ENCODE data around the gene CHD2. TPM values are rescaled to one million over a fixed set of nuclear protein-coding genes. Genes with fewer than 3 reads are reported as not detected.
A peak's percentile ranks its signal among the peaks of the same experiment; 100 is the strongest.

CHD2 gene
- total and polyA plus RNA-seq, 2 donors, result 62.0 to 78.7 TPM

DNA sequence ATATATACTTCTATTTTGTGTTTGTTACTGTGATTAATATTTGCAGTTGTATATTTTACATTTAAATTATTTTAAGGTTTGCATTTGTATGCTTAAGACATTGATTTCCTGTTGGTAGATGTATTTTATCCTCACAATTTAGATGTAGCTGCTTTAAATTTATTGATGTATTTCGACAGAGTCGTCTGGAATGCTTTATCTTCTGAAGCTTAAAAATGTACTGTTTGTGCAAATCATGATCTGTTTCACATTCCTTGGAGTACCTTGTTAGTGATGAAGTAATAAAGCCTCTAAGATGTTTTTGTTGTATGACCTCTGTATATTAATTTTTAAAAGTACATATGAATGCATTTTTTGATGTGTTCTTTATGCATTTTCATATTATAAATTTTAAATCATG, 1.9 kb downstream of the CHD2 start:
- Histone ChIP-seq H3K4me1 (ENCODE audit: control insufficient read depth in 2 of 2, insufficient read depth in 2 of 2, low read length in 2 of 2) (peaks cover 12 to 15% of the 10 kb centered on the region in 2 donors), H3K9me3 (ENCODE audit: control insufficient read depth in 2 of 2, insufficient read depth in 1 of 2, low read length in 1 of 2) (no peaks in the 10 kb centered on the region), H3K27ac (ENCODE audit: low read depth in 1 of 2, low read length in 1 of 2) (peak overlapping the region in 1 of 2 donors; percentile 97), H3K36me3 (ENCODE audit: control insufficient read depth in 2 of 2, insufficient read depth in 2 of 2, low read length in 1 of 2) (peaks cover 0 to 24% of the 10 kb centered on the region in 2 donors), H3K4me3 (ENCODE audit: low read length in 2 of 2) (peak overlapping the region; percentile 47 to 67), H3K27me3 (ENCODE audit: control insufficient read depth in 2 of 2, insufficient read depth in 1 of 2, low read length in 1 of 2) (no peaks in the 10 kb centered on the region)
- peak in 1 of 9 donors; percentile 51 for DNase-seq (ENCODE audit: low read depth in 6 of 9, low spot score in 9 of 9)
- WGBS, result under 1% methylated on average over 2 of the region's 2 CpGs

DNA sequence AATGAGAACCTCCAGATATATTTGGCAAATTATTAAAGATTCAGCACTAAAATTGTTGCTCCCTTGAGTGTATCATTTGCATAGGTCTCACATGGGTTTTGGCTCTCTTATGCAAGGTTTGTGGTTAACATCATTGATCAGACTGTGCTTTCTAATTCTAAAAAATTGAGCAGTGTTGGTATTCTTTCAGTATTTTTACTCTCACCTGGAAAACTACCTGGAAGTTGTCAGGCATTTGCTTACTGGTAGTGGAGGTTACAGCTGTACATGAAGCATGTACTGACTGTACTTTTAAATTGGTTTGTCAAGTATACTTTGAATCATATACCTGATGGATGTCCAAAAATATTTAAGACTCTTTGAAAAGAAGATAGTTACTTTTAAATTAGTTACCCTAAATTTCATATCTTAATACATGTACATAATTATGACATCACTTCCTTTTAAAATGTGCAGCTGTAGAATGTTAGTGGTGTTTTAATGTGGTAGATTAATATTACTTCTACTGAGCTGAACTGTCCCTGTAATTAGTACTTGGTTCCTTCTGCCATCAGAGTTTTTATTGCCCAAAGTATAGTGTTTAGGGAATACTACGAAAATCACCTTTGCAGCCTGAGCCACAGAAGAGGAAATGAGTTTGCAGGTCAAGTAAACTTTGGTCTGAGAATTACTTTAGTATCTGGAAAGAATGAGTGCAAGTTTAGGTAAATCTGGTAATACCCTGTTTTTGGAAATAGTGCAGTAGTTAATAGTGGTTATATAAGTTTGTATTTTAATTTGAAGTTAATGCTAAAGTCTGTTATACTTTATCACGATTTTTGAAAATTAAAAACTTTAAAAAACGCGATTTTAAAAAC, 2.8 kb downstream of the CHD2 start:
- Histone ChIP-seq H3K36me3 (ENCODE audit: control insufficient read depth in 2 of 2, insufficient read depth in 2 of 2, low read length in 1 of 2) (peaks cover 0 to 15% of the 10 kb centered on the region in 2 donors), H3K27me3 (ENCODE audit: control insufficient read depth in 2 of 2, insufficient read depth in 1 of 2, low read length in 1 of 2) (no peaks in the 10 kb centered on the region), H3K4me1 (ENCODE audit: control insufficient read depth in 2 of 2, insufficient read depth in 2 of 2, low read length in 2 of 2) (peaks cover 16 to 22% of the 10 kb centered on the region in 2 donors), H3K27ac (ENCODE audit: low read depth in 1 of 2, low read length in 1 of 2) (peak overlapping the region; percentile 79 to 97), H3K9me3 (ENCODE audit: control insufficient read depth in 2 of 2, insufficient read depth in 1 of 2, low read length in 1 of 2) (no peaks in the 10 kb centered on the region), H3K4me3 (ENCODE audit: low read length in 2 of 2) (peak overlapping the region; percentile 67 to 79)
- WGBS, result 2% methylated on average over 4 of the region's 4 CpGs
- peak in 2 of 9 donors; percentile 51 to 70 for DNase-seq (ENCODE audit: low read depth in 6 of 9, low spot score in 9 of 9)

DNA sequence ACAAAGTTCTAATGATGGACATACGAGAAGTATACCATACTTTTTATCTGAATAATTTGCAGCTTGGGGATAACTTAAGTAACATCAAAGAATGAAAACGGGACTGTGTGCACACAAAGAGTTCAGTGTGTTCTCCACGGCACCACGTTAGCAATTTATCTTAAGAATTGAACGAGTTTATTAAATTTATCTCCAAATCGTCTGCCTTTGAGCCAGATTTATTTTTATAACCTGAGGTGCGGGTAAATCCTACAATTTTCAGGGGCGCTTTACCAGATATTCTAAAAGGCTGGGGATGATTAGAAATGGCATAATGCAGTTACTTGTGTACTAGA, 3.5 kb downstream of the CHD2 start:
- Histone ChIP-seq H3K4me1 (ENCODE audit: control insufficient read depth in 2 of 2, insufficient read depth in 2 of 2, low read length in 2 of 2) (peaks cover 21 to 28% of the 10 kb centered on the region in 2 donors), H3K36me3 (ENCODE audit: control insufficient read depth in 2 of 2, insufficient read depth in 2 of 2, low read length in 1 of 2) (peaks cover 1 to 12% of the 10 kb centered on the region in 2 donors), H3K9me3 (ENCODE audit: control insufficient read depth in 2 of 2, insufficient read depth in 1 of 2, low read length in 1 of 2) (no peaks in the 10 kb centered on the region), H3K27me3 (ENCODE audit: control insufficient read depth in 2 of 2, insufficient read depth in 1 of 2, low read length in 1 of 2) (no peaks in the 10 kb centered on the region), H3K4me3 (ENCODE audit: low read length in 2 of 2) (peak overlapping the region; percentile 67 to 79), H3K27ac (ENCODE audit: low read depth in 1 of 2, low read length in 1 of 2) (peak overlapping the region; percentile 97 to 99)
- WGBS, result 5% methylated on average over 8 of the region's 8 CpGs
- DNase-seq (ENCODE audit: low read depth in 6 of 9, low spot score in 9 of 9), result no peak

DNA sequence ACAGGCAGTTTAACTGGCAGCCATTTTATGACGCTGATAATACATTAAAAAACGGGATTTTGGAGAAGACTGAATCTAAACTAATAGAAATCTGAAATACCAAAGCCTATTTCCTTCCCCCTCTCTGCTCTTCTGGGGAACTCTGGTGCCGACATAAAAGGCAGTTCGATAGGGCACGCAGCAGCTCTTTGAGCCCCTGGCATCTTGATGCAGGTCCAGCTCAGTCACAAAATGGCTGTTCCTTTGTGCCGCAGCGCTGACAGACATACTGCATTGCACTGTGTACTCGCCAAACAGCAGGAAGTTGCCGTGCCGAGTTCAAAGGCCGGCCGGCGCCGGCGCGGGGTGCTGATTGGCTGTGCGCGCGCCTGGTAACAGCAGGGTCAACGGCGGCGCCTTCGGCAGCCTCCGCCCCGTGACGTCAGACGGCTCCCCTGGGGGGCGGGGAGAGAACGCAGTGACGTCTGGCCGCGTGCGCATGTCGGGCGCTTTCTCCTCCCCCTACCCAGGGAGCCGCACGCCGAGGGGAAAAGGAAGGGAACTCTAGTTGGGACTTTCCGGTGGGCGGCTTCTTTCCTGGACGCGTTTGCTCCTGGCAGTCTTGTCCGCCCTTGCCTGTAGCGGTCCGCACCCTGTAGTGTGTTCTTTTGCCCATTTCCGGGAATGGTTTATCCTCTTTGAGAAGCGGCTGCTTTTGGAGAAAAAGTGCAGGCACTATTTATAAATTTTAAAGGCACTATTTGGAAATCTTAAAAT, 4.0 kb downstream of the CHD2 start:
- Histone ChIP-seq H3K36me3 (ENCODE audit: control insufficient read depth in 2 of 2, insufficient read depth in 2 of 2, low read length in 1 of 2) (peaks cover 4 to 12% of the 10 kb centered on the region in 2 donors), H3K27ac (ENCODE audit: low read depth in 1 of 2, low read length in 1 of 2) (peak overlapping the region; percentile 97 to 99), H3K4me3 (ENCODE audit: low read length in 2 of 2) (peak overlapping the region; percentile 67 to 79), H3K4me1 (ENCODE audit: control insufficient read depth in 2 of 2, insufficient read depth in 2 of 2, low read length in 2 of 2) (peaks cover 24 to 29% of the 10 kb centered on the region in 2 donors), H3K9me3 (ENCODE audit: control insufficient read depth in 2 of 2, insufficient read depth in 1 of 2, low read length in 1 of 2) (no peaks in the 10 kb centered on the region), H3K27me3 (ENCODE audit: control insufficient read depth in 2 of 2, insufficient read depth in 1 of 2, low read length in 1 of 2) (no peaks in the 10 kb centered on the region)
- under 1% methylated on average over 47 of the region's 47 CpGs for WGBS
- peak; percentile 94 to 99 (median 98) for DNase-seq (ENCODE audit: low read depth in 6 of 9, low spot score in 9 of 9)

DNA sequence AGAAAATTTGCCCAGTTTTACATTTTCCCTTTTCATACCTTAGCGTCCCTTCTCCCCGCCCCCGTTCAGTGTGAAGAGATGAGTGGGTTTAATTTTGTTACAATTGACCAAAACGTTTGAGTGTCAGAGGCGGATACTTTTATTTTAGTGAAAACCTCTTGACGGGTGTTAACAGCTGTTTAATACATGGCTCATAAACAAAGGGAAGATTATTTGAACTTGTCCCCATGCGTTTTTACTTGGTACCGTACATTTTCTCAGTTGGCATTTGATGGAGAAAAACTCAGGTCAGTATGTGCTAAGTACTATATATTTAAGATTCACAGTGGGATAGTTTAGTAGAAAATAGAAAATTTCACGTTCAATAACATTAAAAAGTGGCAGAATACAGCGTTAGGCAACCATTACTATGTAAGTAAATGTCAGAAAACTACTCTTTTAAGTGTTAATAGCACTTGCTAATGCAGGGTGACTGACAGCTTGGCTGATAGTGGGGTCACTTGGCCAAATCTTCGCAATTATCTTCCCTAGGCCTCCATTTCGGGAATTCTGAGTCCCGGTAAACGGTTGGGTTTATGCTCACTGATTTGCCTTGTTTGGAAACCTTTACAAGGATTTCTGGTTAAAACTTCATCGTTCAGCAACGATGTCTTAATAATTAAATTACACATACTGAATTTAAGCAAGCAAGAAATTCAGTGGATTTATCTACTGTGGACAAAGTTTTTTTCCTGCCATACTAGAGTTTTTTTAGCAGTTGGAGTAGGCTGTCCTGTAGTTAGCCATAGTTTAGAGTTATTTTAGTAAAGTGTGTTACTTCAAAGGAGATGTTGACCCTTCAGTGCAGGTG, 4.8 kb downstream of the CHD2 start:
- H3K4me1 ChIP-seq (ENCODE audit: control insufficient read depth in 2 of 2, insufficient read depth in 2 of 2, low read length in 2 of 2), result peaks cover 28 to 30% of the 10 kb centered on the region in 2 donors
- H3K4me3 ChIP-seq (ENCODE audit: low read length in 2 of 2), result peak overlapping the region; percentile 67 to 79
- 41% methylated on average over 16 of the region's 16 CpGs for WGBS
- no peaks in the 10 kb centered on the region for H3K27me3 ChIP-seq (ENCODE audit: control insufficient read depth in 2 of 2, insufficient read depth in 1 of 2, low read length in 1 of 2)
- H3K9me3 ChIP-seq (ENCODE audit: control insufficient read depth in 2 of 2, insufficient read depth in 1 of 2, low read length in 1 of 2), result no peaks in the 10 kb centered on the region
- peak overlapping the region; percentile 96 to 97 for H3K27ac ChIP-seq (ENCODE audit: low read depth in 1 of 2, low read length in 1 of 2)
- H3K36me3 ChIP-seq (ENCODE audit: control insufficient read depth in 2 of 2, insufficient read depth in 2 of 2, low read length in 1 of 2), result peaks cover 4 to 19% of the 10 kb centered on the region in 2 donors
- DNase-seq (ENCODE audit: low read depth in 6 of 9, low spot score in 9 of 9), result no peak

DNA sequence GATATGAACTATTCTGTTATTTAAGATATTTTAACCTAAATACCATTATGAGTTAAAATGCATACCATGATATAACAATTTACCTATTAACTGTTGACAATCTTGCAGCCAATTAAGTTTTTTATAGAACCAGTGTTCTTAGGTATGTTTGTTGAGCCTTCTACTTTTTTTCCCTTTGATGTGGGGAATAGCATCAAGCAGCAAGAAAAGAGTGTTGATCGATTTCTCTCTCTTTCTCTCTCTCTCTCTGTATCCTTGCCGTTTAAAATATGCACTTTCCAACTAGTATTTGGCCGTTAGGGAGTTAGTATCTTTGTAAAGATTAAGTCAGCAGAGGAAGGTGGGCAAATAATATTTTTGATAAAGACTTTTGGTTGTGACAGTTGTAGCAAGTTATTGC, 5.9 kb downstream of the CHD2 start:
- H3K4me3 ChIP-seq (ENCODE audit: low read length in 2 of 2), result peak overlapping the region in 1 of 2 donors; percentile 36
- H3K9me3 ChIP-seq (ENCODE audit: control insufficient read depth in 2 of 2, insufficient read depth in 1 of 2, low read length in 1 of 2), result no peaks in the 10 kb centered on the region
- peaks cover 11 to 27% of the 10 kb centered on the region in 2 donors for H3K36me3 ChIP-seq (ENCODE audit: control insufficient read depth in 2 of 2, insufficient read depth in 2 of 2, low read length in 1 of 2)
- peaks cover 34 to 36% of the 10 kb centered on the region in 2 donors for H3K4me1 ChIP-seq (ENCODE audit: control insufficient read depth in 2 of 2, insufficient read depth in 2 of 2, low read length in 2 of 2)
- no peaks in the 10 kb centered on the region for H3K27me3 ChIP-seq (ENCODE audit: control insufficient read depth in 2 of 2, insufficient read depth in 1 of 2, low read length in 1 of 2)
- peak overlapping the region; percentile 53 to 97 for H3K27ac ChIP-seq (ENCODE audit: low read depth in 1 of 2, low read length in 1 of 2)
- peak in 1 of 9 donors; percentile 67 for DNase-seq (ENCODE audit: low read depth in 6 of 9, low spot score in 9 of 9)
- 22% methylated on average over 3 of the region's 3 CpGs for WGBS

DNA sequence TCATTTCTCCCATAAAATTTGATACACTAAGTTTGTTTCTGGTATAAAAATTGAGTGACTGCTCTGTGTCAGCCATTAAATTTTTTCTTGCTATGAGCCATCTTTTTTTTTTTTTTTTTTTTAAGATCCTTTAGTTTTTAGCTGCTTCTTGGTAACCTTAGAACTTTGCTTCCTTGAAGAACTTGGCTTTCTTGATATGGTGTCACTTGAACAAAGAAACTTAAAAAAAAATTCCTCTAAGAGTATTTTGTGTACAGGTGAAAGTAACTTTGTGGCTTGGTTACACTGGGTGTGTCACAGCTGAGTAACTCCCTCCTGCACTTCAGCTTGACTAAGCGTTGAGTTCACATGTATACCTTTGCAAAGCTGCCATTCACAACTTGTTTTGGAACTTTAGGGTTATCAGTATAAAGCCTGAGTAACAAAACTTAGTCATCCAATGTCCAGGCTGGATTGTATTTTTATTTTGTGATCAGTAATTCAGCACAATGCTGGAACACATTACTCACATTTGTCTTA, 6.5 kb downstream of the CHD2 start:
- Histone ChIP-seq H3K27me3 (ENCODE audit: control insufficient read depth in 2 of 2, insufficient read depth in 1 of 2, low read length in 1 of 2) (no peaks in the 10 kb centered on the region), H3K36me3 (ENCODE audit: control insufficient read depth in 2 of 2, insufficient read depth in 2 of 2, low read length in 1 of 2) (peaks cover 11 to 32% of the 10 kb centered on the region in 2 donors), H3K27ac (ENCODE audit: low read depth in 1 of 2, low read length in 1 of 2) (peak overlapping the region; percentile 53 to 97), H3K9me3 (ENCODE audit: control insufficient read depth in 2 of 2, insufficient read depth in 1 of 2, low read length in 1 of 2) (no peaks in the 10 kb centered on the region), H3K4me1 (ENCODE audit: control insufficient read depth in 2 of 2, insufficient read depth in 2 of 2, low read length in 2 of 2) (peaks cover 38 to 39% of the 10 kb centered on the region in 2 donors), H3K4me3 (ENCODE audit: low read length in 2 of 2) (peak overlapping the region in 1 of 2 donors; percentile 36)
- DNase-seq (ENCODE audit: low read depth in 6 of 9, low spot score in 9 of 9), result peak in 2 of 9 donors; percentile 38 to 84
- 29% methylated on average over 1 of the region's 1 CpG for WGBS

DNA sequence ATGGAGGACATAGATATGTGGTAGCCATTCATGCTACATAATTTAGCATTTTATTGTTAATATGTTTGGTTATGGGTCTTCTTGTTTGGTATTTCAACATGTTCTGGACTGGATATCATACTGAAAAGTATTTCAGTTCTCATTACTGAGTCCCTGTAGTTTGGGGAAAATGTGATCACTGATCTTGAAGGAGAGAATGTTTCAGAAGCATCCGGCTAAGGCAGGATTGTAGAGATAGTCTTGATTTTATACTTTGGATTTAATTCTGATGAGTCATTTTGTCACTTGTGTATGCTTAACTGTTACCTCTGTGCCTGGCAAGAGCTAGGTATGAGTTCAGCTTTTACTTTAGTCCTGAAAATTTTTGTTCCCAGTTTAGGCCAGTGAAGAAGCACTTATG, 7.1 kb downstream of the CHD2 start:
- no peaks in the 10 kb centered on the region for H3K27me3 ChIP-seq (ENCODE audit: control insufficient read depth in 2 of 2, insufficient read depth in 1 of 2, low read length in 1 of 2)
- peaks cover 11 to 37% of the 10 kb centered on the region in 2 donors for H3K36me3 ChIP-seq (ENCODE audit: control insufficient read depth in 2 of 2, insufficient read depth in 2 of 2, low read length in 1 of 2)
- no peak for DNase-seq (ENCODE audit: low read depth in 6 of 9, low spot score in 9 of 9)
- peaks cover 43 to 44% of the 10 kb centered on the region in 2 donors for H3K4me1 ChIP-seq (ENCODE audit: control insufficient read depth in 2 of 2, insufficient read depth in 2 of 2, low read length in 2 of 2)
- no peak overlapping the region for H3K4me3 ChIP-seq (ENCODE audit: low read length in 2 of 2)
- 72% methylated on average over 1 of the region's 1 CpG for WGBS
- no peaks in the 10 kb centered on the region for H3K9me3 ChIP-seq (ENCODE audit: control insufficient read depth in 2 of 2, insufficient read depth in 1 of 2, low read length in 1 of 2)
- peak overlapping the region; percentile 74 to 97 for H3K27ac ChIP-seq (ENCODE audit: low read depth in 1 of 2, low read length in 1 of 2)
